SK-N-MC (cell line): Measurements from ENCODE around the gene TTLL6.
"Not testable (repeated sequence)": the region's sequence is repeated elsewhere in the genome, so short reads cannot be mapped to it uniquely, and the experiment has no call there.

Experiments
- EZH2 ChIP-seq: fragments of 200-600 bp; sonication (generic); IDR thresholded peaks from one replicate; pipeline ENCODE4 v1.6.1; 2017; ENCODE audit warnings: antibody characterized with exemption
- POLR2AphosphoS5 ChIP-seq: IDR thresholded peaks from 2 replicates; pipeline ENCODE4 v1.6.1; 2012; ENCODE audit warnings: mild to moderate bottlenecking, low read depth, low read length, borderline replicate concordance

DNA sequence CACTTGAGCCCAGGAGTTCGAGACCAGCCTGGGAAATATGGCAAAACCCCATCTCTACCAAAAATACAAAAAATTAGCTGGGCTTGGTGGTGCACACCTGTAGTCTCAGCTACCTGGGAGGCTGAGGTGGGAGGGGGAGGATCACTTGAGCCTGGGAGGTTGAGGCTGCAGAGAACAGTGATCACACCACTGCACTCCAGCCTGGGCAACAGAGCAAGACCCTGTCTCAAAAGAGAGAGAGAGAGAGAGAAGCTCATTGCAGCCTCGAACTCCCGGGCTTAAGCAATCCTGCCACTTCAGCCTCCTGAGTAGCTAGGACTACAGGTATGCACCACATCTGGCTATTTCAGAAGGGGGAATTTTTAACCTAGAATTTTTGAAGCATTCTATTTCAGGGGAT lies 100.5 kb downstream of the TTLL6 start:
- not testable (repeated sequence) for TF ChIP-seq EZH2, POLR2AphosphoS5
